ENCODE measurements around the gene NLGN1.

NLGN1 gene

GRCh38 chr3:174061731-174062130, 664.2 kb downstream of the NLGN1 start:
- Mint-ChIP-seq H3K4me3 (no peak overlapping the region), H3K9me3 (peaks cover 4% of the 10 kb centered on the region), H3K4me1 (ENCODE audit: low read depth) (no peaks in the 10 kb centered on the region), H3K36me3 (ENCODE audit: low read depth) (no peaks in the 10 kb centered on the region), H3K27ac (no peak overlapping the region), H3K27me3 (no peaks in the 10 kb centered on the region)

GRCh38 chr3:174062923-174063322, 665.4 kb downstream of the NLGN1 start:
- H3K4me1 Mint-ChIP-seq (ENCODE audit: low read depth) = no peaks in the 10 kb centered on the region
- H3K4me3 Mint-ChIP-seq = no peak overlapping the region
- H3K27me3 Mint-ChIP-seq = no peaks in the 10 kb centered on the region
- H3K9me3 Mint-ChIP-seq = peaks cover 4% of the 10 kb centered on the region
- no peaks in the 10 kb centered on the region for H3K36me3 Mint-ChIP-seq (ENCODE audit: low read depth)
- no peak overlapping the region for H3K27ac Mint-ChIP-seq

GRCh38 chr3:174068035-174068434, 670.5 kb downstream of the NLGN1 start:
- Mint-ChIP-seq H3K4me3 (no peak overlapping the region), H3K36me3 (ENCODE audit: low read depth) (no peaks in the 10 kb centered on the region), H3K27ac (no peak overlapping the region), H3K9me3 (no peaks in the 10 kb centered on the region), H3K4me1 (ENCODE audit: low read depth) (no peaks in the 10 kb centered on the region), H3K27me3 (no peaks in the 10 kb centered on the region)

- Mint-ChIP-seq H3K4me3 (no peak overlapping the region), H3K4me1 (ENCODE audit: low read depth) (no peaks in the 10 kb centered on the region)
Measured at GRCh38 chr3:174072675-174073074, 675.1 kb downstream of the NLGN1 start.

GRCh38 chr3:174083706-174084105, 686.2 kb downstream of the NLGN1 start:
- H3K27me3 Mint-ChIP-seq = no peaks in the 10 kb centered on the region
- no peaks in the 10 kb centered on the region for H3K4me1 Mint-ChIP-seq (ENCODE audit: low read depth)
- no peaks in the 10 kb centered on the region for H3K36me3 Mint-ChIP-seq (ENCODE audit: low read depth)
- H3K9me3 Mint-ChIP-seq = peaks cover 4% of the 10 kb centered on the region
- no peak overlapping the region for H3K27ac Mint-ChIP-seq
- no peak overlapping the region for H3K4me3 Mint-ChIP-seq

More at GRCh38 chr3:174072675-174073074, 675.1 kb downstream of the NLGN1 start:
- Mint-ChIP-seq H3K9me3 (no peaks in the 10 kb centered on the region), H3K36me3 (ENCODE audit: low read depth) (no peaks in the 10 kb centered on the region), H3K27me3 (no peaks in the 10 kb centered on the region), H3K27ac (no peak overlapping the region)

GRCh38 chr3:174089592-174089991, 692.0 kb downstream of the NLGN1 start:
- H3K27ac Mint-ChIP-seq = no peak overlapping the region
- no peak overlapping the region for H3K4me3 Mint-ChIP-seq
- peaks cover 6% of the 10 kb centered on the region for H3K9me3 Mint-ChIP-seq
- no peaks in the 10 kb centered on the region for H3K36me3 Mint-ChIP-seq (ENCODE audit: low read depth)
- H3K27me3 Mint-ChIP-seq = no peaks in the 10 kb centered on the region
- no peaks in the 10 kb centered on the region for H3K4me1 Mint-ChIP-seq (ENCODE audit: low read depth)

GRCh38 chr3:174094669-174095068, 697.1 kb downstream of the NLGN1 start:
- no peak overlapping the region for H3K27ac Mint-ChIP-seq
- peaks cover 6% of the 10 kb centered on the region for H3K9me3 Mint-ChIP-seq
- H3K4me3 Mint-ChIP-seq = no peak overlapping the region
- no peaks in the 10 kb centered on the region for H3K4me1 Mint-ChIP-seq (ENCODE audit: low read depth)
- no peaks in the 10 kb centered on the region for H3K36me3 Mint-ChIP-seq (ENCODE audit: low read depth)
- H3K27me3 Mint-ChIP-seq = no peaks in the 10 kb centered on the region

- Mint-ChIP-seq H3K9me3 (no peaks in the 10 kb centered on the region), H3K4me1 (ENCODE audit: low read depth) (no peaks in the 10 kb centered on the region), H3K27me3 (no peaks in the 10 kb centered on the region), H3K36me3 (ENCODE audit: low read depth) (no peaks in the 10 kb centered on the region), H3K4me3 (no peak overlapping the region), H3K27ac (no peak overlapping the region)
Measured at GRCh38 chr3:174097686-174098085, 700.1 kb downstream of the NLGN1 start.

GRCh38 chr3:174098746-174099145, 701.2 kb downstream of the NLGN1 start:
- Mint-ChIP-seq H3K4me1 (ENCODE audit: low read depth) (no peaks in the 10 kb centered on the region), H3K36me3 (ENCODE audit: low read depth) (no peaks in the 10 kb centered on the region), H3K27me3 (no peaks in the 10 kb centered on the region), H3K27ac (no peak overlapping the region), H3K4me3 (no peak overlapping the region), H3K9me3 (no peaks in the 10 kb centered on the region)

GRCh38 chr3:174099724-174100123, 702.2 kb downstream of the NLGN1 start:
- Mint-ChIP-seq H3K9me3 (no peaks in the 10 kb centered on the region), H3K4me3 (no peak overlapping the region), H3K27me3 (no peaks in the 10 kb centered on the region), H3K36me3 (ENCODE audit: low read depth) (no peaks in the 10 kb centered on the region), H3K4me1 (ENCODE audit: low read depth) (no peaks in the 10 kb centered on the region), H3K27ac (no peak overlapping the region)

GRCh38 chr3:174100744-174101143, 703.2 kb downstream of the NLGN1 start:
- Mint-ChIP-seq H3K36me3 (ENCODE audit: low read depth) (no peaks in the 10 kb centered on the region), H3K4me3 (no peak overlapping the region), H3K4me1 (ENCODE audit: low read depth) (no peaks in the 10 kb centered on the region), H3K27ac (no peak overlapping the region), H3K27me3 (no peaks in the 10 kb centered on the region), H3K9me3 (no peaks in the 10 kb centered on the region)

GRCh38 chr3:174101244-174101643, 703.7 kb downstream of the NLGN1 start:
- H3K36me3 Mint-ChIP-seq (ENCODE audit: low read depth) = no peaks in the 10 kb centered on the region
- H3K9me3 Mint-ChIP-seq = no peaks in the 10 kb centered on the region
- no peaks in the 10 kb centered on the region for H3K27me3 Mint-ChIP-seq
- H3K4me1 Mint-ChIP-seq (ENCODE audit: low read depth) = no peaks in the 10 kb centered on the region
- no peak overlapping the region for H3K4me3 Mint-ChIP-seq
- no peak overlapping the region for H3K27ac Mint-ChIP-seq

- Mint-ChIP-seq H3K36me3 (ENCODE audit: low read depth) (no peaks in the 10 kb centered on the region), H3K4me1 (ENCODE audit: low read depth) (no peaks in the 10 kb centered on the region), H3K27me3 (no peaks in the 10 kb centered on the region), H3K9me3 (no peaks in the 10 kb centered on the region), H3K27ac (no peak overlapping the region), H3K4me3 (no peak overlapping the region)
Measured at GRCh38 chr3:174102274-174102673, 704.7 kb downstream of the NLGN1 start.

GRCh38 chr3:174102866-174103265, 705.3 kb downstream of the NLGN1 start:
- H3K4me3 Mint-ChIP-seq = no peak overlapping the region
- no peaks in the 10 kb centered on the region for H3K4me1 Mint-ChIP-seq (ENCODE audit: low read depth)
- no peaks in the 10 kb centered on the region for H3K27me3 Mint-ChIP-seq
- H3K36me3 Mint-ChIP-seq (ENCODE audit: low read depth) = no peaks in the 10 kb centered on the region
- H3K9me3 Mint-ChIP-seq = no peaks in the 10 kb centered on the region
- H3K27ac Mint-ChIP-seq = no peak overlapping the region

GRCh38 chr3:174110761-174111160, 713.2 kb downstream of the NLGN1 start:
- Mint-ChIP-seq H3K4me1 (ENCODE audit: low read depth) (no peaks in the 10 kb centered on the region), H3K27me3 (no peaks in the 10 kb centered on the region), H3K36me3 (ENCODE audit: low read depth) (no peaks in the 10 kb centered on the region), H3K9me3 (no peaks in the 10 kb centered on the region), H3K4me3 (no peak overlapping the region), H3K27ac (no peak overlapping the region)

- no peaks in the 10 kb centered on the region for H3K4me1 Mint-ChIP-seq (ENCODE audit: low read depth)
- H3K27ac Mint-ChIP-seq = no peak overlapping the region
- no peaks in the 10 kb centered on the region for H3K9me3 Mint-ChIP-seq
- no peak overlapping the region for H3K4me3 Mint-ChIP-seq
- H3K36me3 Mint-ChIP-seq (ENCODE audit: low read depth) = no peaks in the 10 kb centered on the region
- H3K27me3 Mint-ChIP-seq = no peaks in the 10 kb centered on the region
Measured at GRCh38 chr3:174111776-174112175, 714.2 kb downstream of the NLGN1 start.

Measured in stimulated activated naive CD8-positive, alpha-beta T cell treated with anti-CD3 and anti-CD28 coated beads, Interleukin-15, Interleukin-2, amounts not matched to agents 100 ng/mL and 50 ng/mL, for 24 hours (primary cell).